Islet precursor cell (in vitro differentiated cells): ENCODE data around the gene ZFYVE21.

Source experiments
- DNase-seq: peaks from one replicate; pipeline ENCODE4 v3.0.0-alpha.2; 2018

ZFYVE21 gene

DNA sequence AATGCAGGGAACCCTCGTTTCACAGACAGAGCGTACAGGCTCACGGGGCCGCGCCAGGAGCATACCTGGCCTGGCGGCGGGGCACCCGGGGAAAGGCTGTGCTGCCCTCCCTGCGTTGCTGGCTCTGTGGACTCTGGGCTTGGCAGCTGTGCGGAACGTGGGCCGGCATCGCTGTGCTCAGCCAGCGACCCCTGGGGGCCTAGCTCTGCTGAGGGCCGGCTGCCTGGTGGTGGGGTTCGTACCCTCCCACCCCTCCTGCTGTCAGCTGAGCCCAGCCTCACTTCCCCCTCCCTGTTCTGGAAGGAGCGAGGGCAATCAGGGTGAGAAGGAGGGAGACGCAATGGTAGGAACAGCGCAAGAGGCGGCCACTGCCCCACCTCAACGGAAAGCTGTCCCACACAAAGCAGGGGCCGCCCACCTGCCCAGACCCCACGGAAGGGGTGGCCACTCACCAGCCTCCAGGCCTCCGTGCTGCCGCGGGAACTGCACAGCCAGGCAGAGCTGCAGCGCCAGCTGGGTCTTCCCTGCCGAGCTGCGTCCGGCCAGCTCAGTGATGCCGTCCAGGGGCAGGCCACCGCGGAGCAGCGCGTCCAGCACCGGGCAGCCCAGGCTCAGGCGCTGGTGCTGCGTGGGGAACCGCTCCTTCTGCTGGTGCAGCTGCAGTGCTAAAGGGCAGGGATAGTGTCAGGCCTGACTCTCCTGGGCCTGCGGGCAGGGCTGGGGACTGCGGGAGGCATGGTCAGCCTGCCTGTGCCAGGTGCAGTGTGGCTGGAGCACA, 8.9 kb upstream of the ZFYVE21 start:
- DNase-seq, result no peak

DNA sequence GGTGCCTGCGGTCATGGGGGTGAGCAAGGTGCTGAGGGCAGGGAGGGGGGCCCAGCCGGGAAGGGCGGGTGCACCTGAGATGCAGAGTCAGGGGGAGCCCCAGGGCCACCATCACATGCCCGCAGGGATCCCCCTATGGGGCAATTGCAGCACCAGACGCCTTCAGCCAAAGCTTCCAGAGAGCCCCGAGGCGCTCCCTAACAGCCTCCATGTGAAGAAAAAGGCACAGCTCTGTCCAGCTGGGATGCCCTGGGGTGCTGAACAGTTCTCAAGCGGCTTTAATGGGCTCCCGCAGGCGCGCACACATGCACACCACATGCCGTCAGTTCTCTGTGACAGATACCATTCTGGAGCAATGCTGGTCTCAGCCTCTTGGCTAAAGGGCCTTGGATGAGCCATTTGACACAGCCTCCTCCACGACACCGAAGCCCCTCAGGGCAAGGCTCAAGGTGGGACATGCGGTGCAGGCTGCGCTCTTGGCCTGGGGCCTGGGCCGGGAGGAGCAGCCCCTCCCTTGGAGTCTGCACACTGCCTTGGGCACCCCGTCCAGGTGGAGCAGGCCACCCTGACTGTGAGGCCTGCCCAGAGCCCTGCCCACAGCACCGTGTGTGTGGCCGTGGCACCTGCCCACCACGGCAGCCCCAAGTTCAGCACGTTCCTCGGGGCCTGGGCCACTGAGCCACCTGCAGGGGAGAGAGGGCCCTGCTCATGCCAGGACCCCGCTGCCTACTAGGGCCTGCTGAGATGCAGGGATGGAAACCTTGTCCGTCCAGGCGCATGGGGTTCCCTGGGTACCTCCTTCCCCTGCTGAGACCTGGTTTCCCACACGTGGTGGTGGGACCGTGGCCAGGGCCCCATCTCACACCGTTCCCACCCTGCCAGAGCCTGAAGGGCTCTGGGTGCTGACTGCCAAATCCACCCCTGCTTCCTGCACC, 8.0 kb upstream of the ZFYVE21 start:
- no peak for DNase-seq

DNA sequence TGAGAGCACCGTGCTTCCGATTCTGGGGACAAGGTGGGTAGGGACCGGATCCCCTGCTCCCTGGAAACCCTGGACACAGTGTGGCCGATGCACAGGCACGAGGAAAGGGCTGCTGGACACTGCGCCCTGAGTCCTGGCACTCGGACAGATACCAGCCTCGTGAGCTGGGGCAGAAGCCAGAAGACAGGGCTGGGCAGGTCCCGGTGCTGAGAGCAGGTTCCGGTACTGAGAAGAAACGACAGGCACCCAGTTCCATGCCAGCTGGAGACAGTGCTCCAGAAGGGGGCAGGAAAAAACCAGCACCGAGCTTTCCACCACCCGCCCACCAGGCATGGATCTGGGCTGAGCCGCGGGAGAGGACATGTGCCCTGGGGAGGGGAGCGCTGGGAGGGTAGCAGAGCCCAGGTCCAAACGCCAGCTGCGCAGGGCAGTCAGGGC, 6.8 kb upstream of the ZFYVE21 start:
- no peak for DNase-seq

GRCh38 chr14:103709814-103710213, 5.8 kb upstream of the ZFYVE21 start:
- no peak for DNase-seq

- no peak for DNase-seq
These were observed 4.7 kb upstream of the ZFYVE21 start for GRCh38 chr14:103710771-103711377.

DNA sequence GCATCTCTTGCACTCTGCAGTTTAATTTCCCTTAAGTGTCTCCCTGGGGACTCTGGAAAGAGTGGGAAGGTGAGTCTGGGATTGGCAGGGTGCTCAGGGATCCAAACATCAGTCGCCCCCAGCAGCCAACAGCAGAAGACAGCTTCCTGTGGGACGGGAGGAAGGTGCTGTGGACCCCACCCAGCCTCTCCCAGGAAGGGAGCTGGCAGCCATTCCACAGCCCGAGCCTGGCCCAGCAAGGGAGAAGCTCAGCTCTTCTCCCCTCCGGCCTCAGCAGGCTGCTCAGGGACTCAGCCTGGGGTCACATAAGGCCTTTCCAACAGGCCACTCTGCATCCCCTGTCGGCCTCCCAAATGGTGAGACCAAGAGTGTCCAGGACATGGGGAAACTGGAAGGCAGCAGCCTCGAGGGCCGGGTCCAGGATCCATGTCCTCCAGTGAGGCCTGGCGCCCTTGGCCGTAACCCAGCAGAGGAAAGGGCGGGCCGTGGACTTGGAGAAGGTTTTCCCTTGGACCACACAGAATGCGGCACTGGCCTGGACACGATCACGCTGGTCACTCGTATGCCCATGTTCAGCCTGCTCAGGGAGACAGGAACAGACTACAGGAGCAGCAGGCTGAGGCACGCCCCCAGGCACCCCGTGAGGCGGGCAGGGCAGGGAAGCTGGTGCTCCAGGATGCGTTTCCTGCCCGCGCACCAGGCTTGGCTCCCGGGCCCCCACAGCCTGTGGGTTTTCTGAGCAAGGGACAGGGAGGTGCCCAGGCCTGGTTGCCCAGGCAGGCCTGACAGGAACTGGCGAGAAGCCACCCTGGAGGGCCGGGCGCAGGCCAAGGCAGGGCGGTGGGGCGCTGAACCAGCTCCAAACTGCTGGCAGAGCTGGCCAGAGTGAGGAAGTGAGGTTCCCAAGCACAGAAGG, 3.8 kb upstream of the ZFYVE21 start:
- DNase-seq, result no peak

DNA sequence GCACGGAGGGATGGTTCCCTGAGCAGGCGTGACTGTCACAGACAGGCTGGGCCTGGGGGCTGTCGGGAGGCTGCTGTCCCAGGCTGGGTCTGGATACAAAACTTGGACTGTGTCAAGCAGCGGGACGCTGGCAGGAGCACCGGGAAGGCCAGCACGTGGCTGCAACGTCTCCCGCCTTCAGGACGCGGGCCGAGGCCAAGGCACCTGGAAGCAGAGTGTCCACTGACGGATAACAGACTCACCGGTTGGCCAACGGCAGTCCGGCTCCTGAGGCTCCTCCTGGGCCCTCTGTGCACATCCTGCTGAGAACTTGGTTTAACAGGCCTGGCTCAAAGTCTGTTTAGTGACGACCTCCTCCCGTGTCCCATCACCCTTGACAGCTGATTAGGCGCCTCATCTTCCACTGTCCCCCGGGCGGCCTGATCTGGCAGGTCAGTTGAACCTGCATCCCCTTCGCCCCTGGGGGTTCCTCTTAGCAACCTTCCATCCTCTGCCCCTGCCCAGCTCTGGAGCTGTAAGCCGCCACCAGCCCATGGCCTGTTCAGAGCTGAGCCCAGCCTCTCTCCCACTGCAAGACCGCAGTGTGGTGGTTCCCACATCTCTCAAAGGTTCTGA, 2.9 kb upstream of the ZFYVE21 start:
- no peak for DNase-seq

- DNase-seq, result peak; percentile 78
These were observed 2.1 kb upstream of the ZFYVE21 start for GRCh38 chr14:103713304-103714062.

DNA sequence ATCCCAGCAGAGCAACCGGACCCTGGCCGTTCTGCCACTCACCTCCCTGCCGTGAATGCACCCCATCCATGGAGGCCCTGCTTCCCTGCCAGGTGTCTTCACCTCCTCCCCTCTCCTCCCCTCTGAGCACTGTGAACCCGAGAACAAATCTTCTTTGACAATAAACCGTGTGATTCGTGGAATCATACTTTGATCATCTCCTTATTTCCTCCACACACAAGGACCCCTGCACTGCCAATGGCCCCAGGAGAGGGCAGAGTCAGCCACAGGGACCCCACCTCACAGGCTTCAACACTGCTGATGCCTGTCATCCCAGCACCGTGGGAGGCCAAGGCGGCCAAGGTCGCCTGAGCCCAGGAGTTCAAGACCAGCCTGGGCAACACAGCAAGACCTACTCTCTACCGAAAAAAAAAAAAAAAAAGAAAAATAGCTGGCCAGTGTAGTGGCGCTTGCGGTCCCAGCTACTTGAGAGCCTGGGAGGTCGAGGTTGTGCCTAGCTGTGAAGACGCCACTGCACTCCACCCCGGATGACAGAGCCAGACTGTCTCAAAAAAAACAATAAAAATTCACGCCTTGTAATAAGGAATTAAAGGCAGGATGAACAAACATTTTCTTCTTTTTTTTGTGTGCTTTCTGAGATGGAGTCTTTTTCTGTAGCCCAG, 1.4 kb upstream of the ZFYVE21 start:
- DNase-seq, result no peak

DNA sequence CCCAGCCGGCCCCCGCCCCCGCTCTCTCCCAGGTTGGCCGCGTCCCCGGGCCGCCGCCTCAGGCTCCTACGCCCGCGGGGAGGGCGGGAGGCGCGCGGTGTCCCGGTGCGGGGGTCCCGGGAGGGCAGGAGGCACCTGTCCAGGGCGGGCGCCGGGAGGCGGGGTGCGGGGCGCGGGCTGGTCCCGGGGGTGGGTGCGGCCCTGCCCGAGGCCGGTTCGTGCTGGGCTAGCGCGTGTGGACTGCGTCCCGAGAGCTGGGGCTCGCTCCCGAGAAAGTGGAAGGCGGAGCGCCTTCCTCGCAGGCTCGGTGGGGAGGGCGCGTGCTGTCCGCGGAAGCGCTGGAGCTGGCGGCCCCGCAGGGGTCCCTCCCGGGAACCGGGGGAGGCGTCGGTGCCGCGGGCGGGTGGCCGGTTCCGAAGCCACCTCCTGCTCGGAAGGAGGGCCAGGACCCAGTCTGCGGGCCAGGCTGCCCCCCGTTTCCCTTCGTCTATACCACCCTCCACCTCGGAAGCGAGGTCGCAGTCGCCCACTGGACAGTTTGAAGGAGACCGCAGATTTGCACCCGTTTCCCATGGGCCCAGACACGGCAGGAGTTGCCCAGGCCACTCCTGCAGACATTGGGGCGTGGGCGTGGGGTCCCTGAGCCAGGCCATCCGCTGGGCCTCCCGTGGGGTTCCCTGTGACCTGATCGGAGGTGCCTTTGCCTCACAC, 636 bp downstream of the ZFYVE21 start:
- DNase-seq, result no peak

GRCh38 chr14:103716899-103717411, 1.3 kb downstream of the ZFYVE21 start:
- no peak for DNase-seq

GRCh38 chr14:103718572-103718971, 3.0 kb downstream of the ZFYVE21 start:
- DNase-seq, result no peak

- DNase-seq, result no peak
These were observed 4.1 kb downstream of the ZFYVE21 start for GRCh38 chr14:103719751-103720150.

DNA sequence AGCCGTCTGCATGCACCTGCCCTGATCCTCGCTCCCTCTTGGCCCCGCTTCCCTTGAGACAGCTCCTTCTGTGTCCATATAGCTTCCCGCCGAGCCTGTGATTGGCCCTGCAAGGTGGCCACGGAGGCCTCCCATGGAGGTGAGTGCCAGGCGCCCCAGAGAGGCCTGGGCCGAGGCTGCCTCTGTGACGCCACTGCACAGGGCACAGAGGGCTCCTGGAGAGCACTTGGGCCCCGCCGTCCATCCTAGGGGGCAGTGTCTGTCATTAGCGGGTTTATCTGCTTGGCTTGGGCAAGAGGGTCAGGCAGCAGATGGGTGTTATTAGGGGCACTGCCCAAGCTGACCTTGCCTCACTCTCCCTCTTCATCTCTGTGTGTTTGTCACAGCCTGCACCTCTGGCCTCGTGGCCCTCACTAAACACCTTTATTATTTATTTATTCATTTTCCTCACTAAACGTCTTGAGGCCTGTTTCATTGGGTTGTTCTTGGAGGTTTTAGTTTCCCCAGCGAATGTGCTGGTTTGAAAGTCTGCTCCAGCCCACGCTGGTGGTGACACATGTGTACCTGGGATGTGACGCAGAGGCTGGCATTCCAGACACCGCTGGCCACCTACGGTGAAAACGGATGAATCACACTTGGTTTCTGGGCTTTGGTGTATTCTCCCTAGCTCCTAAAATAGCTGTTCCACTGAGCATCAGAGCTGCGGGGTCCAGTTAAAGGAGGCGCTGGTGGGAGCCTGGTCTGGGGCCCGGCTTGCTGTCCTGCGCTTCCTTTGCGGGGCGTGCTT, 5.9 kb downstream of the ZFYVE21 start:
- no peak for DNase-seq

DNA sequence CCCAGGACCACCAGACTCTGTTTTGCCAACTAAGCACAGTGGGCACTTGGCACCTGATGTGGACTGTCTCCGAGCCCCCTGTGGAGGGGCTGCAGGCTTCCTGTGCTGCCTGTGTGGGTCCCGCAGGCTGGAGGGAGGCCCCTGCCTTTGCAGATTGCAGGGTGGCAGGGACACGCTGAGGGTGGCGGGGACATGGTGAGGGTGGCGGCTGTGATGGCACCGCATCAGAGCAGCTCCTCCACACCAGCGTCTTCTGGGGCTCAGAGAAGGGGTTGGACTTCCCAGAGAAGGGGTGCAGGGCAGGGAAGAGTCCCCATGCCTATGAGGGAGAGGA, 8.1 kb downstream of the ZFYVE21 start:
- DNase-seq, result no peak

GRCh38 chr14:103724116-103724515, 8.5 kb downstream of the ZFYVE21 start:
- DNase-seq, result no peak

DNA sequence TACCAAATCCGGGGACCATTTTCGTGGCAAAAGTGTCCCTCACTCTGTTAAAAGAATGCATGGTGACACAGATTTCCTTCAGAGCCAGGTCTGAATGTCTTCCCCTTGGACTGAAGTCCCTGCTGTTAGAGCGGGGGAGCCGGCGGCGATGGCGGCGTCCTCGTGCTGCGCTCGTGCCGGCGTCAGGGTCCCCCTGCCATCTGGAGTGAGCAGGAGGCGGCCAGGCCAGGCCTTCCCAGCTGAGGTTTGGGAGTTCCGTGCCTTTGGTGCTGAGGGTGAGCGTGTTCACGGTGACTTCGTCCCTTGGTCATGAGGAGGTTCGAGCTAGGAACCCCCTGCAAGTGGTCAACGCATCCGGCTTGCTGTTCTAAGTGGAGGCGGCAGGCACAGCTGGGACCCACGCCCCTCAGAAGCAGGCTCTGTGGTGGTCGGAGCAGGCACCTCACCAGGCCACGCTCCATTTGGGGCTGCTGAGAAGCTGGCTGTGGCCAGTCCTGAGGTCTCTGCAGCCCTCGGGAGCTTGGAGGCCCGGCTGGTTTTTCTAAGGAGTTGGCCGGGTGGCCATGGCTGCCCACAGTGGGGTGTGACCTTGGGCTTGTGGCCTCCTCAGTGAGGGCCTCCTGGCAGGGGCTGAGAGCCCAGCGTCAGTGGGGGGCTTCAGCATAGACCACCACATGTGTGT, 9.5 kb downstream of the ZFYVE21 start:
- no peak for DNase-seq

- no peak for DNase-seq
These were observed 10.3 kb downstream of the ZFYVE21 start for GRCh38 chr14:103725739-103726395.
